NT2/D1 (cell line): ENCODE results near the gene ALX1.

ENCODE experiments used
- DNase-seq: peaks from one replicate; pipeline ENCODE4 v3.0.0-alpha.2; 2011; ENCODE audit warnings: low read depth, low spot score
- H3K27me3 ChIP-seq: 2 replicates; pipeline ENCODE4 v1.6.0; 2011; ENCODE audit warnings: mild to moderate bottlenecking; ENCODE audit not compliant: insufficient read length, insufficient read depth
- H3K36me3 ChIP-seq: 2 replicates; pipeline ENCODE4 v1.6.1; 2011; ENCODE audit warnings: mild to moderate bottlenecking, low read length, mixed read lengths; ENCODE audit not compliant: insufficient read depth, insufficient read length
- H3K4me1 ChIP-seq: 2 replicates; pipeline ENCODE4 v1.5.1; 2011; ENCODE audit not compliant: insufficient read depth, insufficient read length
- H3K4me3 ChIP-seq: 2 replicates; pipeline ENCODE4 v1.5.1; 2011; ENCODE audit warnings: low read depth; ENCODE audit not compliant: insufficient read length
- H3K9ac ChIP-seq: 2 replicates; pipeline ENCODE4 v1.6.0; 2011; ENCODE audit warnings: low read depth; ENCODE audit not compliant: insufficient read length
- H3K9me3 ChIP-seq: 2 replicates; pipeline ENCODE4 v1.5.1; 2011; ENCODE audit warnings: mild to moderate bottlenecking, low read length; ENCODE audit not compliant: insufficient read depth
- SUZ12 ChIP-seq: IDR thresholded peaks from 2 replicates; pipeline ENCODE4 v1.6.1; 2011; ENCODE audit not compliant: insufficient read length, insufficient read depth; ENCODE audit errors: extremely low read depth
- YY1 ChIP-seq: IDR thresholded peaks from 2 replicates; pipeline ENCODE4 v1.6.1; 2011; ENCODE audit not compliant: insufficient read length, insufficient read depth
- ZNF274 ChIP-seq: IDR thresholded peaks from 2 replicates; pipeline ENCODE4 v1.6.1; 2011; ENCODE audit warnings: mild to moderate bottlenecking, low read depth, low read length

The ALX1 gene

GRCh38 chr12:85280165-85280983, at the start of gene ALX1:
Gene ALX1, plus strand, starts transcription at chr12:85280220. Its CDS starts 42 bp downstream, at chr12:85280262.
- TF ChIP-seq SUZ12 (no peak), YY1 (no peak), ZNF274 (no peak)
- Histone ChIP-seq H3K4me1 (no peaks in the 10 kb centered on the region), H3K36me3 (no peaks in the 10 kb centered on the region), H3K27me3 (peaks cover 19% of the 10 kb centered on the region), H3K9me3 (no peaks in the 10 kb centered on the region), H3K4me3 (peak within 1 kb of the TSS; percentile 80), H3K9ac (peak within 1 kb of the TSS; percentile 83)
- peak; percentile 77 for DNase-seq

- no peak overlapping the region for H3K4me3 ChIP-seq
- DNase-seq: no peak
- H3K4me1 ChIP-seq: no peaks in the 10 kb centered on the region
- H3K9ac ChIP-seq: no peak overlapping the region
- no peaks in the 10 kb centered on the region for H3K27me3 ChIP-seq
- no peaks in the 10 kb centered on the region for H3K36me3 ChIP-seq
- TF ChIP-seq ZNF274 (no peak), YY1 (no peak), SUZ12 (no peak)
- H3K9me3 ChIP-seq: 0 out of 2 replicates have a peak, but pooled peaks cover 4% of the 10 kb centered on the region
Measured at GRCh38 chr12:85237327-85237726, 42.7 kb upstream of the ALX1 start.

- Histone ChIP-seq H3K4me3 (no peak overlapping the region), H3K36me3 (no peaks in the 10 kb centered on the region), H3K27me3 (no peaks in the 10 kb centered on the region), H3K9ac (no peak overlapping the region), H3K4me1 (no peaks in the 10 kb centered on the region), H3K9me3 (no peaks in the 10 kb centered on the region)
- TF ChIP-seq YY1 (no peak), SUZ12 (no peak), ZNF274 (no peak)
- DNase-seq: no peak
Measured at GRCh38 chr12:85244561-85244960, 35.5 kb upstream of the ALX1 start.

- TF ChIP-seq ZNF274 (no peak), YY1 (no peak), SUZ12 (no peak)
- Histone ChIP-seq H3K4me1 (no peaks in the 10 kb centered on the region), H3K27me3 (no peaks in the 10 kb centered on the region), H3K36me3 (no peaks in the 10 kb centered on the region), H3K9ac (no peak overlapping the region), H3K4me3 (no peak overlapping the region), H3K9me3 (no peaks in the 10 kb centered on the region)
- DNase-seq: no peak
Measured at GRCh38 chr12:85253853-85254252, 26.2 kb upstream of the ALX1 start.

GRCh38 chr12:85257671-85258070, 22.3 kb upstream of the ALX1 start:
- no peak for TF ChIP-seq ZNF274
- TF ChIP-seq YY1: no peak
- TF ChIP-seq SUZ12: no peak

GRCh38 chr12:85260447-85260846, 19.6 kb upstream of the ALX1 start:
- no peaks in the 10 kb centered on the region for H3K36me3 ChIP-seq
- H3K4me3 ChIP-seq: no peak overlapping the region
- DNase-seq: no peak
- TF ChIP-seq YY1 (no peak), ZNF274 (no peak), SUZ12 (no peak)
- H3K9me3 ChIP-seq: no peaks in the 10 kb centered on the region
- H3K27me3 ChIP-seq: no peaks in the 10 kb centered on the region
- H3K4me1 ChIP-seq: no peaks in the 10 kb centered on the region
- H3K9ac ChIP-seq: no peak overlapping the region

More at GRCh38 chr12:85257671-85258070, 22.3 kb upstream of the ALX1 start:
- no peak for DNase-seq
- Histone ChIP-seq H3K9me3 (no peaks in the 10 kb centered on the region), H3K4me1 (no peaks in the 10 kb centered on the region), H3K27me3 (no peaks in the 10 kb centered on the region), H3K36me3 (no peaks in the 10 kb centered on the region), H3K9ac (no peak overlapping the region), H3K4me3 (no peak overlapping the region)

- TF ChIP-seq SUZ12: no peak
- TF ChIP-seq YY1: no peak
- no peak for TF ChIP-seq ZNF274
- H3K9me3 ChIP-seq: no peaks in the 10 kb centered on the region
- no peak overlapping the region for H3K4me3 ChIP-seq
- no peak for DNase-seq
- H3K27me3 ChIP-seq: no peaks in the 10 kb centered on the region
- H3K9ac ChIP-seq: no peak overlapping the region
- H3K4me1 ChIP-seq: no peaks in the 10 kb centered on the region
- H3K36me3 ChIP-seq: no peaks in the 10 kb centered on the region
Measured at GRCh38 chr12:85260896-85261295, 19.1 kb upstream of the ALX1 start.

- Histone ChIP-seq H3K4me3 (no peak overlapping the region), H3K9ac (no peak overlapping the region), H3K27me3 (no peaks in the 10 kb centered on the region), H3K4me1 (no peaks in the 10 kb centered on the region), H3K9me3 (no peaks in the 10 kb centered on the region), H3K36me3 (no peaks in the 10 kb centered on the region)
- no peak for DNase-seq
- TF ChIP-seq ZNF274 (no peak), YY1 (no peak), SUZ12 (no peak)
Measured at GRCh38 chr12:85266356-85266755, 13.7 kb upstream of the ALX1 start.
